K562 (cell line): ENCODE measurements around the gene CCNL1. TPM values are rescaled to one million over a fixed set of nuclear protein-coding genes. Genes with fewer than 3 reads are reported as not detected.
A peak's percentile ranks its signal among the peaks of the same experiment; 100 is the strongest.

Experiments
- ARID1B ChIP-seq: fragments of 450-650 bp; IDR thresholded peaks from 2 replicates; pipeline ENCODE4 v1.6.1; 2016; ENCODE audit warnings: antibody characterized with exemption, mild to moderate bottlenecking, inconsistent platforms
- CXXC5 ChIP-seq: fragments of 250-450 bp; sonication (Bioruptor Pico); IDR thresholded peaks from 2 replicates; pipeline ENCODE4 v1.8.0; 2022; ENCODE audit warnings: inconsistent platforms, mild to moderate bottlenecking, moderate library complexity
- E2F5 ChIP-seq: sonication (generic); formaldehyde crosslinking; IDR thresholded peaks from 2 replicates; pipeline ENCODE4 v1.8.0; 2022; ENCODE audit warnings: mild to moderate bottlenecking, missing genetic modification reagents
- EHMT2 ChIP-seq: fragments of 450-650 bp; IDR thresholded peaks from 2 replicates; pipeline ENCODE4 v1.6.1; 2018; ENCODE audit warnings: antibody characterized with exemption
- HDAC2 ChIP-seq: fragments of 450-650 bp; IDR thresholded peaks from 2 replicates; pipeline ENCODE4 v1.6.1; 2016; ENCODE audit warnings: mild to moderate bottlenecking
- KAT7 ChIP-seq: sonication (generic); formaldehyde crosslinking; IDR thresholded peaks from 2 replicates; pipeline ENCODE4 v1.8.0; 2022; ENCODE audit warnings: missing genetic modification reagents, mild to moderate bottlenecking, borderline replicate concordance
- LEF1 ChIP-seq: fragments of 450-650 bp; IDR thresholded peaks from 2 replicates; pipeline ENCODE4 v1.6.1; 2016; ENCODE audit warnings: mild to moderate bottlenecking
- MTA3 ChIP-seq: fragments of 450-650 bp; formaldehyde crosslinking; IDR thresholded peaks from 2 replicates; pipeline ENCODE4 v1.6.1; 2017; ENCODE audit warnings: mild to moderate bottlenecking, borderline replicate concordance
- NFIC ChIP-seq: fragments of 450-650 bp; IDR thresholded peaks from 2 replicates; pipeline ENCODE4 v1.6.1; 2017; ENCODE audit warnings: mild to moderate bottlenecking, inconsistent platforms
- NR2C1 ChIP-seq, 2 experiments: fragments of 450-650 bp; IDR thresholded peaks; 2 replicates each; pipeline ENCODE4 v1.6.1; 2017; ENCODE audit warnings: mild to moderate bottlenecking in 2 of 2, antibody characterized with exemption in 1 of 2, inconsistent platforms in 1 of 2, missing compliant biosample characterization in 1 of 2, missing genetic modification characterization in 1 of 2
- POLR2AphosphoS5 ChIP-seq: IDR thresholded peaks from 2 replicates; pipeline ENCODE4 v1.6.1; 2011; ENCODE audit warnings: mild to moderate bottlenecking, low read depth, low read length, moderate library complexity; ENCODE audit not compliant: control insufficient read depth, insufficient read depth
- RCOR1 ChIP-seq, 2 experiments: IDR thresholded peaks; 2 replicates each; pipeline ENCODE4 v1.6.1; 2012; ENCODE audit warnings: low read depth in 2 of 2, low read length in 2 of 2, borderline replicate concordance in 1 of 2, improper control_type of control experiment in 1 of 2
- SMAD4 ChIP-seq: fragments of 250-450 bp; sonication (Bioruptor Pico); conservative IDR thresholded peaks from 2 replicates; pipeline ENCODE4 v1.8.0; 2021; ENCODE audit warnings: inconsistent platforms, mild to moderate bottlenecking, moderate library complexity
- STAT5A ChIP-seq: IDR thresholded peaks from 2 replicates; pipeline ENCODE4 v1.6.1; 2012; ENCODE audit warnings: low read length, inconsistent platforms, borderline replicate concordance
- TAL1 ChIP-seq: fragments of 450-650 bp; IDR thresholded peaks from 2 replicates; pipeline ENCODE4 v1.6.1; 2016; ENCODE audit warnings: mild to moderate bottlenecking
- TBL1XR1 ChIP-seq, 2 experiments: IDR thresholded peaks; 2 replicates each; pipeline ENCODE4 v1.6.1; 2012; ENCODE audit warnings: improper control_type of control experiment in 2 of 2, low read length in 2 of 2, mild to moderate bottlenecking in 1 of 2
- TCF3 ChIP-seq: sonication (generic); formaldehyde crosslinking; IDR thresholded peaks from 2 replicates; pipeline ENCODE4 v1.4.0; 2020; ENCODE audit warnings: mild to moderate bottlenecking, missing genetic modification reagents
- TEAD1 ChIP-seq, 2 experiments: fragments of 450-650 bp in 1 of 2; sonication (generic) in 1 of 2; formaldehyde crosslinking; IDR thresholded peaks; 2 replicates each; pipeline versions ENCODE4 v1.4.0 to v1.8.0; 2020 to 2022; ENCODE audit warnings: mild to moderate bottlenecking in 2 of 2, missing genetic modification reagents in 1 of 2
- XRCC4 ChIP-seq: IDR thresholded peaks from one replicate; pipeline ENCODE4 v1.6.1; 2011; ENCODE audit not compliant: insufficient read depth, insufficient read length; ENCODE audit errors: extremely low read depth
- ZEB2 ChIP-seq: fragments of 450-650 bp; IDR thresholded peaks from 2 replicates; pipeline ENCODE4 v1.6.1; 2016
- ZNF140 ChIP-seq: fragments of 250-450 bp; sonication (Bioruptor Pico); IDR thresholded peaks from 2 replicates; pipeline ENCODE4 v1.8.0; 2021; ENCODE audit warnings: moderate library complexity, mild to moderate bottlenecking, inconsistent platforms
- polyA plus RNA-seq, 8 experiments: library from polyadenylated mRNA; depleted of rRNA in 4 of 8; stranded (reverse) in 5 of 8; unstranded in 3 of 8; fragments of >200 nt; fragmentation: Nextera tagmentation in 2 of 8; fragmentation: Illumina TruSeq in 1 of 8; extraction: Ambion mirVana in 2 of 8; extraction: Trizol in 1 of 8; gene quantifications; 2 replicates each; pipeline versions ENCODE4 v1.2.1 to v1.2.3, GENCODE V29; 2011 to 2014; ENCODE audit warnings: inconsistent platforms in 1 of 8, missing spikeins in 1 of 8
- total RNA-seq, 7 experiments: library from RNA; depleted of rRNA in 6 of 7; stranded (reverse); fragments of >200 nt in 6 of 7; fragmentation: Illumina TruSeq in 2 of 7; extraction: Trizol in 2 of 7; gene quantifications; 2 replicates each; pipeline versions ENCODE4 v1.2.1 to v1.2.3, GENCODE V29; 2011 to 2021; ENCODE audit warnings: low replicate concordance in 1 of 7

Gene CCNL1
- total and polyA plus RNA-seq, 9 of the 15 experiments (the other 6 are each of a cell fraction or from before 2014, with no cell fraction given): 16.1 to 186 (median 132) TPM

- TF ChIP-seq NR2C1 (IDR thresholded peaks at IDR 0.05): no peak
- peak; percentile 46; the same call in 1 of the 2 replicates for TF ChIP-seq NR2C1 (tag; IDR thresholded peaks at IDR 0.05)
- TF ChIP-seq ARID1B: peak; percentile 85
- TF ChIP-seq TAL1: peak; percentile 74
- TF ChIP-seq SMAD4 (CRISPR knock-in tag): peak; percentile 77; the same call in 1 of the 2 replicates
- TF ChIP-seq TBL1XR1 (IDR thresholded peaks at IDR 0.05; ENCODE audit: low read length in 2 of 2): peak in 1 of 2 experiments; percentile 10; a peak in 1 of 4 replicates
- no peak for TF ChIP-seq XRCC4
- TF ChIP-seq EHMT2: 0 out of 2 replicates have a peak, but pooled peaks have one; percentile 19
- no peak for TF ChIP-seq TEAD1 (CRISPR knock-in tag; IDR thresholded peaks at IDR 0.05)
- TF ChIP-seq NFIC: peak; percentile 94
- TF ChIP-seq RCOR1 (IDR thresholded peaks at IDR 0.05; ENCODE audit: borderline replicate concordance in 1 of 2, low read depth in 2 of 2, low read length in 2 of 2): peak in 1 of 2 experiments; percentile 47; a peak in 2 of 4 replicates
- no peak for TF ChIP-seq ZNF140 (CRISPR knock-in tag)
- TF ChIP-seq POLR2AphosphoS5: peak; percentile 49
- peak; percentile 56; the same call in 1 of the 2 replicates for TF ChIP-seq KAT7 (CRISPR knock-in tag)
- TF ChIP-seq CXXC5: peak; percentile 50; the same call in 1 of the 2 replicates
- 0 out of 2 replicates have a peak, but pooled peaks have one; percentile 13 for TF ChIP-seq ZEB2
- TF ChIP-seq MTA3: peak; percentile 48; the same call in 1 of the 2 replicates
- TF ChIP-seq STAT5A: peak; percentile 35; the same call in 1 of the 2 replicates
- peak; percentile 69; the same call in 1 of the 2 replicates for TF ChIP-seq LEF1
- TF ChIP-seq HDAC2: 0 out of 2 replicates have a peak, but pooled peaks have one; percentile 46
- TF ChIP-seq TCF3 (CRISPR knock-in tag): peak; percentile 72
- TF ChIP-seq E2F5 (CRISPR knock-in tag): no peak
Observed at GRCh38 chr3:157110761-157111278, 49.1 kb downstream of the CCNL1 start (continued).
